Activated CD8-positive, alpha-beta memory T cell treated with anti-CD3 and anti-CD28 coated beads, Interleukin-2, amount 50 U/mL, for 24 hours (primary cell): Measurements from ENCODE around the gene PER1.

Experiments
- DNase-seq: peaks from one replicate; pipeline ENCODE4 v3.0.0-alpha.2; 2020; ENCODE audit errors: extremely low read depth

Gene PER1

DNA sequence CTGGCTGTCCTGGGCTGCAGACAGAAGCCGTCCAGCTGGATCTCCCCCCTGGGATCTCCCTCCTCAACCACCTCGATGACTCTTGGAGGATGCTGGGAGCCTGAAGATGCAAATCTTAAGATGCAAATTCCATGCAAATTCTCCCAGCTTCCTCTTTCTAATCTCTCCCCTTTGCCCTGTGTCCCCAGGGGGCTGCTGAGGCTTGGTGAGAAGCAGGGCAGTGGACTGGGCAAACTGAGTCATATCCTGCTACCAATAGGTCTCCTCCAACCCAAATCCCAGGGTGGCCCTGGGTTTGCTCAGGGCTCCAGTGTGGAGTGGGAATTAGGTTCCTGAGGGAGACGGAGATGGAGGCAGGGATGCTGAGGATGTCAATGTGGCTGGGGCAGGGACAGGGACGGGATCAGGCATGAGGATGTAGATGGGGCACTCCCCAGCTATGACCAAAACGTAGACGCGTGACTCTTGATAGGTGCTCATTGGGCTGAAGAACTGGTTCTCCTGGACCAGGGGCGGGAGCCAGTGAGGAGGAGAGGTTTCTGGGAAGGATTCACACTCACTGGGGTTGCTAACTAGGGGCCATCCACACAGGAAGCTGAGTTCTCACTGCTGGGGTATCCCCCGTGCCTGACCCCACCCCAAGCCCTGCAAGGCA lies 61.0 kb downstream of the PER1 start:
- no peak for DNase-seq
